ENCODE results near the gene RNF208. TPM values are rescaled to one million over a fixed set of nuclear protein-coding genes. Genes with fewer than 3 reads are reported as not detected.

Gene RNF208
- total and polyA plus RNA-seq, 12 donors, result 1.1 to 90.5 (median 12.1) TPM

GRCh38 chr9:137247135-137247915 lies 25.3 kb upstream of the RNF208 start:
- Histone ChIP-seq H3K4me3 (no peak overlapping the region), H3K9me3 (replicated peaks in 1 of 3) (no peaks in the 10 kb centered on the region), H3K27ac (no peak overlapping the region), H3K4me1 (replicated peaks in 1 of 2) (peaks cover 0 to 20% of the 10 kb centered on the region in 2 donors), H3K36me3 (replicated peaks in 1 of 2) (peaks cover 0 to 15% of the 10 kb centered on the region in 2 donors), H3K27me3 (no peaks in the 10 kb centered on the region)
- 60 to 76% (median 68%) methylated on average over 19 to 20 of the region's 20 CpGs for WGBS, 4 donors
- no peak for DNase-seq
- TF ChIP-seq POLR2A (IDR thresholded peaks at IDR 0.05) (no peak), CTCF (IDR thresholded peaks at IDR 0.05) (no peak)
- intact Hi-C loops (cut with DNase I), result no loop called here

GRCh38 chr9:137245450-137246421 lies 23.7 kb upstream of the RNF208 start:
- Histone ChIP-seq H3K9me3 (replicated peaks in 1 of 3) (no peaks in the 10 kb centered on the region), H3K27me3 (no peaks in the 10 kb centered on the region), H3K4me3 (no peak overlapping the region), H3K27ac (no peak overlapping the region), H3K36me3 (replicated peaks in 1 of 2) (peaks cover 0 to 18% of the 10 kb centered on the region in 2 donors), H3K4me1 (replicated peaks in 1 of 2) (peaks cover 0 to 25% of the 10 kb centered on the region in 2 donors)
- DNase-seq, result no peak
- 89 to 92% (median 90%) methylated on average over 13 to 25 of the region's 25 CpGs for WGBS, 4 donors
- intact Hi-C loops (cut with DNase I), result no loop called here
- TF ChIP-seq POLR2A (IDR thresholded peaks at IDR 0.05) (no peak), CTCF (IDR thresholded peaks at IDR 0.05) (no peak)

GRCh38 chr9:137244486-137245449 lies 22.7 kb upstream of the RNF208 start:
- DNase-seq, result no peak

More at GRCh38 chr9:137244486-137245449, 22.7 kb upstream of the RNF208 start:
- Histone ChIP-seq H3K4me3 (no peak overlapping the region), H3K27me3 (no peaks in the 10 kb centered on the region), H3K4me1 (replicated peaks in 1 of 2) (peaks cover 5 to 24% of the 10 kb centered on the region in 2 donors), H3K9me3 (replicated peaks in 1 of 3) (no peaks in the 10 kb centered on the region), H3K36me3 (replicated peaks in 1 of 2) (peaks cover 0 to 18% of the 10 kb centered on the region in 2 donors), H3K27ac (no peak overlapping the region)
- intact Hi-C loops (cut with DNase I), result no loop called here
- WGBS, 4 donors, result 66 to 78% (median 77%) methylated on average over 15 to 36 of the region's 36 CpGs
- TF ChIP-seq POLR2A (IDR thresholded peaks at IDR 0.05) (no peak), CTCF (IDR thresholded peaks at IDR 0.05) (no peak)

All from adrenal gland (tissue), 12 donors.